Sigmoid colon (tissue), 7 donors: ENCODE data around the gene BCAT1. TPM values are rescaled to one million over a fixed set of nuclear protein-coding genes. Genes with fewer than 3 reads are reported as not detected.
A peak's percentile ranks its signal among the peaks of the same experiment; 100 is the strongest.

Experiments
- DNase-seq: peaks from one replicate; pipeline ENCODE4 v3.0.0-alpha.2; 2019
- H3K27ac ChIP-seq, 4 donors: fragments of 200-600 bp; sonication (generic); one replicate each; pipeline ENCODE4 v1.5.1; 2016 to 2019; ENCODE audit warnings: mild to moderate bottlenecking in 1 of 4
- H3K27me3 ChIP-seq, 3 donors: fragments of 200-600 bp; sonication (generic); one replicate each; pipeline ENCODE4 v1.5.1; 2019; ENCODE audit warnings: mild to moderate bottlenecking in 1 of 3
- H3K36me3 ChIP-seq, 4 donors: fragments of 200-600 bp; sonication (generic); one replicate each; pipeline ENCODE4 v1.5.1; 2016 to 2019
- H3K4me1 ChIP-seq, 4 donors: fragments of 200-600 bp; sonication (generic); one replicate each; pipeline ENCODE4 v1.5.1; 2017 to 2019
- H3K4me3 ChIP-seq, 4 donors: fragments of 200-600 bp; sonication (generic); one replicate each; pipeline ENCODE4 v1.5.1; 2017 to 2019; ENCODE audit warnings: mild to moderate bottlenecking in 2 of 4, moderate library complexity in 1 of 4
- H3K9me3 ChIP-seq, 4 donors: fragments of 200-600 bp in 3 of 4; sonication (generic) in 3 of 4; one replicate each; pipeline versions ENCODE4 v1.5.1 to v1.6.1; 2013 to 2019
- CTCF ChIP-seq, 4 experiments: fragments of 450-650 bp in 3 of 4; fragments of 200-600 bp in 1 of 4; IDR thresholded peaks; one replicate each; pipeline ENCODE4 v1.5.1; 2016 to 2019; ENCODE audit warnings: antibody characterized with exemption in 4 of 4, mild to moderate bottlenecking in 3 of 4, moderate library complexity in 2 of 4
- EP300 ChIP-seq, 4 donors: sonication (generic); formaldehyde crosslinking; IDR thresholded peaks; one replicate each; pipeline ENCODE4 v1.6.1; 2017; ENCODE audit warnings: antibody characterized with exemption in 4 of 4
- POLR2A ChIP-seq, 2 donors: fragments of 450-650 bp; IDR thresholded peaks; one replicate each; pipeline ENCODE4 v1.6.1; 2016; ENCODE audit warnings: antibody characterized with exemption in 2 of 2, mild to moderate bottlenecking in 2 of 2, moderate library complexity in 2 of 2
- POLR2AphosphoS5 ChIP-seq, 4 donors: sonication (generic); formaldehyde crosslinking; IDR thresholded peaks; one replicate each; pipeline ENCODE4 v1.6.1; 2017; ENCODE audit warnings: antibody characterized with exemption in 4 of 4
- WGBS, 2 donors: extraction: QIAGEN DNeasy Blood & Tissue Kit; methylation state at CpG; one replicate each; pipeline ENCODE4 v1.1.7; 2013; 5-methylcytosine and 5-hydroxymethylcytosine counted together
- intact Hi-C: fragments of 100-400 bp; cut with DNase I; formaldehyde crosslinking; loops from one replicate; pipeline ENCODE4 v1.15.1; 2023
- polyA plus RNA-seq, 3 donors: library from polyadenylated mRNA; stranded (reverse); fragments of 200-250 nt; gene quantifications; one replicate each; pipeline ENCODE4 v1.2.3, GENCODE V29; 2013
- total RNA-seq, 4 donors: library from RNA; depleted of rRNA; stranded (reverse); fragments of >200 nt; gene quantifications; one replicate each; pipeline ENCODE4 v1.1.0, GENCODE V29; 2016
- donor health status: healthy with polysubstance abuse.
- donor health status: Bipolar disorder and iron deficiency.
- donor health status: healthy.

Gene BCAT1
- total and polyA plus RNA-seq, 7 donors: 2.1 to 20.3 (median 12.0) TPM

DNA sequence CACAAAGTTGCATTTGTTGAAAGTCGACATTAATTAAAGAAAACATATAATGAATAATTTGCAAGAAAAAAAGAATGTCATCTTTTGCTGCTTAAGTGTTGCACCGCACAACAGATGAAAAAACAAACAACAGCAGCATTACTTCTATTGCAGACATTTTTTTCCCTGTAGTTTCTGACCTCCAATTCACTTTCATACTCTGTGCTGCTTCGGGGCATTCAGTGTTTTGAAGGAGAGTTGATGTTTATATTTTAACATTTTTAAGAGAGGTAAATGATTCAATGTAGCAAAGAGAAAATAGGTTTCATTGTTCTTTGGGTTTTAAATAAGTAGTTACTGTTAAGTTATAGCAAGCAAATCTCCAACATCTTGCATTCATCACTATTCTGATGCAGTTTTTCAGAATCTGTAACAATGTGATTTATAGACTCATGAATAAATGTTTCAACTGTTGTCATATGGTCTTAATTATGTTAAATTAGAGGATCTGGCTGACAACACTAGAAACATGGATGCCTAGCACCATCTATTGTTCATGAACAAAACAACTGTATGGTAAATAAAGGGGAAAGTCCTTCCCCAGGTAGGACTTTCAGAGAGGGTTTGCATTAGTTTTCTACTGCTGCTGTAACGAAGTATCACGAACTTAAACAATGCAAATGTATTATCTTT lies 168.1 kb downstream of the BCAT1 start:
- no peaks in the 10 kb centered on the region for H3K36me3 ChIP-seq
- TF ChIP-seq CTCF (IDR thresholded peaks at IDR 0.05): no peak
- no peak for TF ChIP-seq EP300 (IDR thresholded peaks at IDR 0.05)
- no peak for TF ChIP-seq POLR2A (IDR thresholded peaks at IDR 0.05)
- TF ChIP-seq POLR2AphosphoS5 (IDR thresholded peaks at IDR 0.05): no peak
- H3K4me1 ChIP-seq: peaks cover 0 to 16% (median 0%) of the 10 kb centered on the region in 4 donors
- no peak for DNase-seq
- WGBS, 2 donors: 58 to 68% methylated on average over 5 of the region's 5 CpGs
- intact Hi-C loops: no loop called here
- no peaks in the 10 kb centered on the region for H3K9me3 ChIP-seq
- no peaks in the 10 kb centered on the region for H3K27me3 ChIP-seq
- H3K27ac ChIP-seq: no peak overlapping the region
- no peak overlapping the region for H3K4me3 ChIP-seq

DNA sequence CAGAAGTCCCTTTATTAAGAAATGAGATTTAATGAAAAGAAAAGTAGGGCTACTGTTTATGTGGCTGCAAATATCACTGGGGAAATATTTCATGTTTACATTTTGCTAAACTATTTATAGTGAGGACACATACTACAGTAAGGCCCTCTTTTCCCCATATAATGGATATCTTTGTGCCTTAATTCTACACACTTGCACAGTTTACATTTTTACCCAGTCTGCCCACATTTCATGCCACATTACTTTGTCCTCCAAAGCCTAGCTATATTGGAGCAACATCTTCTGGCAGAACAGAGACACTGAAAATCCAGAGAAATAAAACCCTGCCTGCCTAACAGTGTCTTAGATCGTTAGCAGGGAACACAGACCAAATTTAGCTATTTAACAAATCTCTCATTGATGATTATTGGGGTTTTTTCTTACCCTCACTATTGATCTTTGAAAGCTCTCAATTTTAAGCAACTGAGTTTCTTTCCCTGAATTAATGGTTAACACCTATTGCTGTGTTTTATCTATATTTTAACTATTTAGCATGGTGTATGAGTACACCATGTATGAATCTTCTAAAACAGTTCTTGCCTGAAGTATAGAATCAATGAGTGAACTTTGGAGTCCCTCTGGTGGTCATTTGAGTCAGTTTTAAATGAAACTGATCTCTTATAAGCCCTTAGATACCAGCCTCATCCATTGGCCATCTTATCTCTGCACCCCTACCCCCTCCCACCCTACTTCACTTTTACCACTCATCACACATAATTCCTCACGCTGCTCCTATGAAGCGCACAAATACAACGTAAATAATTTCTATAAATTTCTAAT lies 170.2 kb downstream of the BCAT1 start:
- Histone ChIP-seq H3K9me3 (no peaks in the 10 kb centered on the region), H3K27me3 (no peaks in the 10 kb centered on the region), H3K4me1 (peaks cover 0 to 16% (median 0%) of the 10 kb centered on the region in 4 donors), H3K4me3 (no peak overlapping the region), H3K36me3 (no peaks in the 10 kb centered on the region), H3K27ac (no peak overlapping the region)
- peak in 1 of 4 experiments; percentile 19 for TF ChIP-seq CTCF (IDR thresholded peaks at IDR 0.05)
- TF ChIP-seq POLR2A (IDR thresholded peaks at IDR 0.05): no peak
- TF ChIP-seq EP300 (IDR thresholded peaks at IDR 0.05): no peak
- no peak for TF ChIP-seq POLR2AphosphoS5 (IDR thresholded peaks at IDR 0.05)
- DNase-seq: no peak
- WGBS, 2 donors: 59 to 68% methylated on average over 4 of the region's 4 CpGs
- intact Hi-C loops: no loop called here

DNA sequence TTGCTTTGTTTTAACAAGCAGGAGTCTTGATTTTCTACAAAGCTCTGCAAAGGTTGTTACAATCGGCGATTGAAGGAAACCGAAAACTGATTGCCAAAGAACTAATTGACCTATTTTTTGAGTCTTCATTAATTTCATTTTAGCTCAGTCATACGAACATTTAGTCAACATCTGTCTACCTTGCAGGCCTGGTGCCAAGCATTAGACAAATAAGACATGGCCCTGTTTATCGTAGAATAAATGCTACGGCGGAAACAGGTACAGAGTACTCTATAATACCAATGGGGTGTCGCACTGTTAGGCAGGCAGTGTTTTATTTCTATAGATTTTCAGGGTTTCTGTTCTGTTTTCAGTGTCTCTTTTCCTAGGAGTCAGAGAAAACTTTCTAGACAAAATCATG lies 171.5 kb downstream of the BCAT1 start:
- H3K9me3 ChIP-seq: no peaks in the 10 kb centered on the region
- TF ChIP-seq POLR2AphosphoS5 (IDR thresholded peaks at IDR 0.05) (no peak), EP300 (IDR thresholded peaks at IDR 0.05) (no peak), POLR2A (IDR thresholded peaks at IDR 0.05) (no peak)
- intact Hi-C loops: no loop called here
- 88 to 90% methylated on average over 8 of the region's 8 CpGs for WGBS, 2 donors
- no peaks in the 10 kb centered on the region for H3K36me3 ChIP-seq
- H3K27ac ChIP-seq: no peak overlapping the region
- H3K4me1 ChIP-seq: peaks cover 0 to 16% (median 0%) of the 10 kb centered on the region in 4 donors
- H3K4me3 ChIP-seq: no peak overlapping the region
- no peak for DNase-seq
- no peaks in the 10 kb centered on the region for H3K27me3 ChIP-seq

GRCh38 chr12:24776861-24777260 lies 172.0 kb downstream of the BCAT1 start:
- intact Hi-C loops: no loop called here
- no peaks in the 10 kb centered on the region for H3K36me3 ChIP-seq
- no peak overlapping the region for H3K4me3 ChIP-seq
- 58 to 65% methylated on average over 2 of the region's 2 CpGs for WGBS, 2 donors
- peaks cover 0 to 16% (median 0%) of the 10 kb centered on the region in 4 donors for H3K4me1 ChIP-seq
- no peak for TF ChIP-seq EP300 (IDR thresholded peaks at IDR 0.05)
- TF ChIP-seq POLR2A (IDR thresholded peaks at IDR 0.05): no peak
- no peak for TF ChIP-seq POLR2AphosphoS5 (IDR thresholded peaks at IDR 0.05)
- no peak for TF ChIP-seq CTCF (IDR thresholded peaks at IDR 0.05)
- H3K27me3 ChIP-seq: no peaks in the 10 kb centered on the region
- no peak overlapping the region for H3K27ac ChIP-seq
- H3K9me3 ChIP-seq: no peaks in the 10 kb centered on the region
- no peak for DNase-seq

DNA sequence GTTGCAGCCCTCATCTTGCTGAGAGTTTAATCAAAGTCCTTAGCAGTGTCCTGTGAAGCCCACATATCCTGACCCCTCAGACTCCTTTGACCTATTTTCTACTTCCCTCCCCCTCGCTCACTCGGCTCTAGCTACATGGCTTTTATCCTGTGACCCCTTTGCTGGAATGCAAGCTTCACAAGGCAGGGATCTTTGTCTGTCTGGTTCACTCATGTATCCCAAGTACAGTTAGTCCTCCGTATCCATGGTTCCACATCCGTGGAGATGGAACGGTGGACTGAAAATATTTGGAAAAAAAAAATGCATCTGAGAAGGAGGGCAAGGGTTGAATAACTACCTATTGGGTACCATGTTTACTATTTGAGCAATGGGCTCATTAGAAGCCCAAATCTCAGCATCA lies 173.8 kb downstream of the BCAT1 start:
- intact Hi-C loops: no loop called here
- DNase-seq: no peak
- H3K27ac ChIP-seq: no peak overlapping the region
- TF ChIP-seq POLR2A (IDR thresholded peaks at IDR 0.05) (no peak), CTCF (IDR thresholded peaks at IDR 0.05) (no peak), EP300 (IDR thresholded peaks at IDR 0.05) (no peak), POLR2AphosphoS5 (IDR thresholded peaks at IDR 0.05) (no peak)
- H3K36me3 ChIP-seq: no peaks in the 10 kb centered on the region
- no peaks in the 10 kb centered on the region for H3K9me3 ChIP-seq
- 95 to 96% methylated on average over 5 of the region's 5 CpGs for WGBS, 2 donors
- peaks cover 0 to 16% (median 0%) of the 10 kb centered on the region in 4 donors for H3K4me1 ChIP-seq
- H3K4me3 ChIP-seq: no peak overlapping the region
- H3K27me3 ChIP-seq: no peaks in the 10 kb centered on the region
